NCI-H226 (cell line): ENCODE results near the gene SLC13A5.
"Not testable (repeated sequence)": the region's sequence is repeated elsewhere in the genome, so short reads cannot be mapped to it uniquely, and the experiment has no call there.

Experiments used
- DNase-seq: peaks from one replicate; pipeline ENCODE4 v3.0.0-alpha.2; 2015

Gene SLC13A5

GRCh38 chr17:6658411-6658810 lies 54.8 kb downstream of the SLC13A5 start:
- not testable (repeated sequence) for DNase-seq

GRCh38 chr17:6657633-6658287 lies 55.4 kb downstream of the SLC13A5 start:
- no peak for DNase-seq

GRCh38 chr17:6656797-6657632 lies 56.2 kb downstream of the SLC13A5 start:
- DNase-seq: not testable (repeated sequence)

GRCh38 chr17:6655732-6656361 lies 57.3 kb downstream of the SLC13A5 start:
- DNase-seq: not testable (repeated sequence)

- DNase-seq: no peak
Measured at GRCh38 chr17:6654841-6655731, 58.1 kb downstream of the SLC13A5 start.

GRCh38 chr17:6651919-6652452 lies 61.2 kb downstream of the SLC13A5 start:
- DNase-seq: no peak

- DNase-seq: peak; percentile 83
Measured at GRCh38 chr17:6651354-6651918, 61.7 kb downstream of the SLC13A5 start, which contains the start of the genes C17orf100 and MED31. C17orf100 (plus strand) TSS chr17:6651762; CDS start chr17:6651914, 152 bp downstream. MED31 (minus strand) TSS chr17:6651605; CDS start chr17:6651528, 77 bp downstream.

GRCh38 chr17:6648181-6648580 lies 65.0 kb downstream of the SLC13A5 start:
- DNase-seq: no peak

- peak; percentile 27 for DNase-seq
Measured at GRCh38 chr17:6643451-6644125, 69.6 kb downstream of the SLC13A5 start.

- no peak for DNase-seq
Measured at GRCh38 chr17:6642592-6642991, 70.6 kb downstream of the SLC13A5 start.

GRCh38 chr17:6641247-6641863 lies 71.8 kb downstream of the SLC13A5 start:
- no peak for DNase-seq

- DNase-seq: peak; percentile 80
Measured at GRCh38 chr17:6640536-6641246, 72.5 kb downstream of the SLC13A5 start, which contains the start of the genes KIAA0753 and TXNDC17. KIAA0753 (minus strand) TSS chr17:6640711; CDS start chr17:6635103, 5,608 bp downstream. TXNDC17 (plus strand) TSS chr17:6641060; CDS start chr17:6641083, 23 bp downstream.

- no peak for DNase-seq
Measured at GRCh38 chr17:6639586-6640535, 73.3 kb downstream of the SLC13A5 start.

- DNase-seq: no peak
Measured at GRCh38 chr17:6639014-6639585, 74.1 kb downstream of the SLC13A5 start.

GRCh38 chr17:6638046-6638908 lies 74.9 kb downstream of the SLC13A5 start:
- no peak for DNase-seq

GRCh38 chr17:6637458-6637840 lies 75.7 kb downstream of the SLC13A5 start:
- DNase-seq: no peak
